Measurements from ENCODE around the gene ISLR. TPM values are rescaled to one million over a fixed set of nuclear protein-coding genes. Genes with fewer than 3 reads are reported as not detected.

Gene ISLR
- total RNA-seq, 1 donor from 2014 or later = 46.8 TPM

- no peak for DNase-seq
Observed at GRCh38 chr15:74194572-74195559, 21.4 kb downstream of the ISLR start.

- DNase-seq = no peak
Observed at GRCh38 chr15:74196175-74196574, 22.7 kb downstream of the ISLR start.

DNA sequence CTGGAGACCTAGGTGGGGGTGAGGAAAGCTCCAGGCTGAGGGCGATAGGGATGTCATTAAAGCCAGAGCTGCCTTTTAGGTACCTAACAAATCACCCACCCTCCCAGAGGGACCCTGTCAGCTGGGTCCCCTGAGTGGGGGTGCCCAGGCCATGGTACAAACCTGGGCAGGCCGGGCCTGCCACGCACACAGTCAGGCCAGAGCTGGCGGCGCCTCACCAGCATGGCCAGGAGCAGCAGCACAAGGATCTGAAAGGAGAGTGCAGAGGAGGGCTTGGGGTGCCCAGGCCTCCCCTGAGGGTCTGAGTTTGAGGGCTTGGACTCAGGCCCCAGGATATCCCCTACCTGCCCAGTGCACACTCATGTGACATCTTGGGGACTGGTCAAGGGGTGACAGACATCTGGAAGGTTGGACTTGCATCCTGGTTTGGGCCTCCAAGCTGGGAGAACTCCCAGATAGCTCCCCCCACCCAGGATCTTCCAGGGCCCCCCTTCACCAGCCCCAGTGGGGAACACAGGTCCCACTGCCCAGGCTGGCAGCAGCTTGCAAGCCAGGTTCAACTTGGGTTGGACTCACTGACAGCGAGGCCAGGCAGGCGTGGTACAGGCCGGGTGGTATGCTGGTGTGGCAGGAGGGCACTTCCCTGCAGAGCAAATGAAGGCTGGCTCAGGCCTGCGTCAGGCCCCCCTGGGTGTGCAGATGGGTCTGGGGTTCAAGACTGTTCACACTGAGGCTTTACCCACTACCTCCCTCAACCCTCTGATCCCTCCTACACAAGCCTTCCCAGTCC, 23.9 kb downstream of the ISLR start:
- DNase-seq = no peak

GRCh38 chr15:74199297-74199652, 25.8 kb downstream of the ISLR start:
- no peak for DNase-seq

DNA sequence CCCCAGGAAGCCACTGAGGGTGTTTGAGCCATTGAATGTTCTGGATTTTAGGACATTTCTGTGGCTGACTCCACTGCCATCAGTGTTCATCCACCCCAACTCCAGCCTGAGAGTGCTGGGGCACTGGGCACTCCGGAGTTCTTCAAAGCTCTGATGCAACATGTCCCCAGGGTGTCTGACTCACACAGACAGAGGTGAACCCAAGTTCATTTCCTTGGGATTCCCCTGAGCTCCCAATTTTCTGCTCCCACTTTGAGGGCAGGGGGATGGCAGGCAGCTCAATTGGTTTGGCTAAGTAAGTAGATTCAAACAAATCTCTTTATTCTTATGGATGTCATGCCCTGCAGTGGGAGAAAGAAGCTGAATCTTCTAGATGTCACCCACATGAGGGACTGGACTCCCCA, 26.9 kb downstream of the ISLR start:
- DNase-seq = no peak

GRCh38 chr15:74200871-74201419, 27.4 kb downstream of the ISLR start:
- no peak for DNase-seq

GRCh38 chr15:74201710-74202420, 28.4 kb downstream of the ISLR start:
- no peak for DNase-seq

- DNase-seq = no peak
Observed at GRCh38 chr15:74202452-74203401, 29.2 kb downstream of the ISLR start, which contains the start of gene STRA6. Gene STRA6 (minus strand): TSS chr15:74202787. CDS start chr15:74202267, 520 bp downstream.

GRCh38 chr15:74203914-74204431, 30.5 kb downstream of the ISLR start:
- no peak for DNase-seq

- DNase-seq = no peak
Observed at GRCh38 chr15:74205582-74205947, 32.1 kb downstream of the ISLR start.

DNA sequence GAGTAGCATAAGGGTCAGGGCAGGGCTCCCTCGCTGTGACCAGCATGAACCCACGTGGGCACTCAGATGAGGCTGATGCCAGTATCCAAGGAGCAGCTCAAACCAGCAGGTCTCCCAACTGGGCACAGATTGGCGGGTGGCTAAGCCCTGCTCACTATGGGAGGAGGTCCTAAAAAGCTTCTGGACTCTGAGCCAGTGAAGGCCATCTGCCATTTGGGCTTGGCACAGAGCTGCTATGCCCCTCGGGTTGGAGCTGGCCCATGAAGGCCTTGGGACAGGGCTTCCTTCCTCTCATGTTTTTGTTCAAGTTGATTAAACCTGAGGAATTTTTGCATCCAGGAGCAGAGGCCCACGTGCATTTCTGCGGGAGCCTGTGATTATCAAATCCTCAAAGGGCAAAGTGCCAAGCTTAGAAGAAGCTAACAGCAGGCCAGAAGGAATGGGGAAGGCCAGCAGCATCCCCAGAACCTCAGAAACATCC, 33.3 kb downstream of the ISLR start:
- DNase-seq = no peak

GRCh38 chr15:74207652-74208440, 34.3 kb downstream of the ISLR start:
- no peak for DNase-seq

DNA sequence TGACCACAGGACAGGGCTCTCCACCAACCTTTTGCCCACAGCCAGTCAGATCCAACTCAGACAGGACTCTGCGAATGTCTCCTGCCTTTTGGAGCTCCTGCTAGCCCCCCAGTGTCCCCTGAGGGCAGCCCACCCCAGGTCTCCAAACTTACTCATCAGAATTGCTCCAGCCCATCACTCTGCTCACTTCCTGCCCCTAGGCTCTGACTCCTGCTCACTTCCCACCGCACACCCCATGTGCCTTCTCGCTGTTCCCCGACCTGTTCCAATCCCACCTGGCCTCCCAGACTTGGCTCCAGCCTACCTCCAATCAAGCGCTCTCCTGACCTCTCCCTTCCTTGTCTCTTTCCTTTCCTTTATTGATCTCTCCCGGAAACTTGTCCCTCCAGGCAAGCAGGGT, 35.0 kb downstream of the ISLR start:
- DNase-seq = no peak

DNA sequence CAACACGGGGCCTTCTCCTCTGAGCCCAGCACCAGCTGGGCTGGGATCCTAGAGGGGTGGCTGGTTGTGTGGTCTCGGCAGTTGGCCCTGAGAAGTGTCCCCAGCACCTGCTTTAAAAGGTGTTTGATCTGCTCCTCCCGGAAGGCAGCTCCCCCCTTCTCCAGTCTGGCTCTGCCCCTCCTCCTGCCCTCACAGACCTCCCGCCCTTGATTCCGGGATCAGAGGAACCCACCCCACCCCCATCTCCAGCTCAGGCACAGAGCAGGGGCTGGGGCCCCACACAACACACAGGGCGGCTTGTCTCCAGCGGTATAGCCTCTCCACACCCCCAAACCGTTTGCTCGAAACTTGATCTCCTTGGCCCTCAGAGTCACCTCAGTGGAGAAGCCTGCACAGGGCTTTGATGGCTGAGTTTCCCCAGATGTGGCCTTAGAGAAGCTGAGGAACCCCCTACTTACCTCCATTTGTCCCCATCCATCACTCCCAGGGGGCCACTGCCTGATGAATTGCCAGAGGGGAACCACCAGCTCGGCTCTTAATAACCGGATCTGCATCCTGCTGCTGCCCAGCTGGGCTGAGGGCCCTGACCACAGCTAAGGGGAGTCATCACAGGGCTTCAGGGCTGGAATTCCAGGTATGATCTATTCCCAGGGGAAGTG, 35.5 kb downstream of the ISLR start:
- DNase-seq = no peak

DNA sequence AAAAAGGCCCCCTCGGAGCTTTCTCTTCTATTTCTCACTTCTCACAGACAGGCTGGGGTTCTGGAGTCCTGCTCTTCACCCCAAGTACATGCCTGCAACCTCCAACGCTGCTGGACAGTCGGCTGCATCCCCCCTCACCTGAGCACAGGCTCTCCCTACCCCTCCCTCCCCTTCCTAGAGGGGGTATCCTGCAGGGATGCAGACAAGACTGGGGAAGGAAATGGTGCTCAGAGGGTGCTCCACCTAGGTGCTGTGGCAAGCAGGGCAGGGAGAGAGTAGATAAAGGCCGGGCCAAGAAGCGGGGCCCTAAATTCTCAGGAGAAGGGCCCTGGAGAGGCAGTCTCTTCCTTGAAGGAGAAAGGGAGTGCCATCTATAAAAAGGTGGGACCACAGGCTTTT, 36.0 kb downstream of the ISLR start:
- no peak for DNase-seq

DNA sequence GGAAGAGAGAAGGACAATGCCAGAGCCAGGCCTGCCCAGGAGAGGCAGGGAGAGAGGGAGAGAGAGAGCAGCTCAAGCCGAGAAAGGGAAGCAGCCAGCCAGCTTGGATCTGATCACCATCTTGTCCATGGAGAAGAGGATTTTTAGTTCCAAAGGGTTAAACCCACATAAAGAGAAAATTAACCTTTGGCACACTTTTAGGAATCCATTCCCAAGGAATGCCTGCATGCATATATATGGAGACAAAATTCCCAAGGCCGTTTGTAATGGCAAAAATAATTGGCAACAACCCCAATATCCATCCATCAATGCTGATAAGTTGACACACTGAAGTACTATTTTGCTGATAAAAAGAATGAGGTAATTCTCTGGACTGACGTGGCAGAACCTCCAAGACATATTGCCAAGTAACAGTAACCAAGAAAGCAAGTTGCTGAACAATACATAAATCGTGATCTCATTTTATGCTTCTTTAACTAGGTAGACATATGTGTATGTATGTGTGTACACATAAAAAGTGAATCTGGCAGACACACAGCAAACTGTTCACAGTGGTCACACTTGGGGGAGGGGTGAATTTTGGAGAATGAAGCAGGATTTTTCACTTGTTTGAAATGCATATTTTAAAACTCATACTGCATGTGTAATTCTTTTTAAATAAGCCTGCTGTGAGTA, 36.6 kb downstream of the ISLR start:
- peak; percentile 76 for DNase-seq

- DNase-seq = no peak
Observed at GRCh38 chr15:74210729-74211128, 37.2 kb downstream of the ISLR start.

GRCh38 chr15:74211656-74212055, 38.1 kb downstream of the ISLR start:
- no peak for DNase-seq

DNA sequence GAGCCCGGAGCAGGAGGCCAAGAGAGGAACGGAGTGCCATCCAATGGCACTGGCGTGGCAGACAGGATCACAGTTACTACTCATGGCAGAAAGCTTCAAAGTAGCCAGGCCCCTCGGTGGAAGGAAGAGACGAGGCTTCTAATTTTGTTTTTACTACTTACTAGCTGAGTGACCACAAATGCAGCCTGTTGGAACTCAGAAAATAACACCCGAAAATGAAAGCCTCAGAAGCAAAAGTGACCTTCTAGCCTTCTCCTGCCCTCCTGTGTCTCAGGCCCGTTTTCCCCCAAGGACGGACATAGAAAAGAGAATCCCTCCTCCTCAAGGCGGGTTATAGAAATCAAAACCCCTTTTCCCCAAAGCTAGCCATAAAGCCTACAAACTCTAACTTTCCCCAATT, 39.0 kb downstream of the ISLR start:
- DNase-seq = no peak
